ENCODE data around the gene NTN1.

GRCh38 chr17:9074131-9074530, 52.8 kb downstream of the NTN1 start:
- no peak for TF ChIP-seq CTCF (IDR thresholded peaks at IDR 0.05; ENCODE audit: low read depth, low read length)
- TF ChIP-seq EZH2phosphoT487 (IDR thresholded peaks at IDR 0.05; ENCODE audit: low read depth) = no peak

Measured in OCI-LY3 (cell line).